Measurements from ENCODE around the gene GNAI1. TPM values are rescaled to one million over a fixed set of nuclear protein-coding genes. Genes with fewer than 3 reads are reported as not detected.

GNAI1 gene
- total and polyA plus RNA-seq, 2 experiments from 2014 or later, result 57.4 to 58.7 TPM

GRCh38 chr7:80147543-80148391 lies 13.1 kb downstream of the GNAI1 start:
- no peaks in the 10 kb centered on the region for H3K9me2 ChIP-seq (replicated peaks; ENCODE audit: insufficient read depth)
- H3K4me2 ChIP-seq, result no peak overlapping the region
- H3K27me3 ChIP-seq, result no peaks in the 10 kb centered on the region
- no peak overlapping the region for H2AFZ ChIP-seq
- DNase-seq (ENCODE audit: low spot score), result no peak
- peaks cover 13% of the 10 kb centered on the region for H4K20me1 ChIP-seq (ENCODE audit: insufficient read depth, poor library complexity, severe bottlenecking)
- H3K27ac ChIP-seq, result peak overlapping the region; percentile 56
- H3K4me1 ChIP-seq (ENCODE audit: insufficient read depth), result peaks cover 34% of the 10 kb centered on the region
- H3K79me2 ChIP-seq, result peaks cover 98% of the 10 kb centered on the region
- H3K9me3 ChIP-seq (ENCODE audit: low read depth), result no peaks in the 10 kb centered on the region
- no peaks in the 10 kb centered on the region for H3K36me3 ChIP-seq (replicated peaks; ENCODE audit: insufficient read depth, low read depth)
- no peak for TF ChIP-seq EZH2 (IDR thresholded peaks at IDR 0.05; ENCODE audit: borderline replicate concordance)
- no peak for TF ChIP-seq CTCF (IDR thresholded peaks at IDR 0.05; ENCODE audit: poor library complexity)
- TF ChIP-seq EZH2phosphoT487 (IDR thresholded peaks at IDR 0.05; ENCODE audit: low read depth, severe bottlenecking, unreplicated experiment), result no peak
- 53% methylated on average over 3 of the region's 3 CpGs for WGBS (ENCODE audit: low lambda C conversion rate, missing lambda C conversion rate)
- H3K4me3 ChIP-seq, result no peak overlapping the region

GRCh38 chr7:80150611-80151273 lies 16.1 kb downstream of the GNAI1 start:
- Histone ChIP-seq H3K4me1 (ENCODE audit: insufficient read depth) (peaks cover 25% of the 10 kb centered on the region), H3K36me3 (replicated peaks; ENCODE audit: insufficient read depth, low read depth) (no peaks in the 10 kb centered on the region), H3K9me3 (ENCODE audit: low read depth) (no peaks in the 10 kb centered on the region), H3K4me3 (no peak overlapping the region), H4K20me1 (ENCODE audit: insufficient read depth, poor library complexity, severe bottlenecking) (peaks cover 13% of the 10 kb centered on the region), H3K4me2 (no peak overlapping the region), H3K9me2 (replicated peaks; ENCODE audit: insufficient read depth) (no peaks in the 10 kb centered on the region), H3K27ac (no peak overlapping the region), H3K27me3 (no peaks in the 10 kb centered on the region), H2AFZ (no peak overlapping the region), H3K79me2 (peaks cover 97% of the 10 kb centered on the region)
- DNase-seq (ENCODE audit: low spot score), result no peak
- TF ChIP-seq CTCF (IDR thresholded peaks at IDR 0.05; ENCODE audit: poor library complexity), result no peak
- TF ChIP-seq EZH2phosphoT487 (IDR thresholded peaks at IDR 0.05; ENCODE audit: low read depth, severe bottlenecking, unreplicated experiment), result no peak
- no peak for TF ChIP-seq EZH2 (IDR thresholded peaks at IDR 0.05; ENCODE audit: borderline replicate concordance)
- 79% methylated on average over 5 of the region's 5 CpGs for WGBS (ENCODE audit: low lambda C conversion rate, missing lambda C conversion rate)

- TF ChIP-seq EZH2 (IDR thresholded peaks at IDR 0.05; ENCODE audit: borderline replicate concordance), result no peak
- TF ChIP-seq EZH2phosphoT487 (IDR thresholded peaks at IDR 0.05; ENCODE audit: low read depth, severe bottlenecking, unreplicated experiment), result no peak
- no peak for TF ChIP-seq CTCF (IDR thresholded peaks at IDR 0.05; ENCODE audit: poor library complexity)
- no peak overlapping the region for H3K27ac ChIP-seq
These were observed 16.6 kb downstream of the GNAI1 start for GRCh38 chr7:80151274-80151665.

More at GRCh38 chr7:80151274-80151665, 16.6 kb downstream of the GNAI1 start:
- Histone ChIP-seq H2AFZ (no peak overlapping the region), H3K4me3 (no peak overlapping the region), H3K36me3 (replicated peaks; ENCODE audit: insufficient read depth, low read depth) (no peaks in the 10 kb centered on the region), H3K4me2 (no peak overlapping the region), H3K9me2 (replicated peaks; ENCODE audit: insufficient read depth) (no peaks in the 10 kb centered on the region), H4K20me1 (ENCODE audit: insufficient read depth, poor library complexity, severe bottlenecking) (peaks cover 10% of the 10 kb centered on the region), H3K4me1 (ENCODE audit: insufficient read depth) (peaks cover 22% of the 10 kb centered on the region), H3K27me3 (no peaks in the 10 kb centered on the region), H3K79me2 (peaks cover 97% of the 10 kb centered on the region), H3K9me3 (ENCODE audit: low read depth) (no peaks in the 10 kb centered on the region)
- no peak for DNase-seq (ENCODE audit: low spot score)

All from hepatocyte (in vitro differentiated cells).